IMR-90 (cell line): Measurements from ENCODE around the gene SRP9. TPM values are rescaled to one million over a fixed set of nuclear protein-coding genes. Genes with fewer than 3 reads are reported as not detected.

Experiments used
- ATAC-seq: fragments of 200-7000 bp; cut with Tn5 transposase; 2 replicates; pipeline ENCODE4 v1.9.1; 2020; ENCODE audit warnings: low read depth, mild to moderate bottlenecking, moderate library complexity
- BruUV-seq: library from RNA; stranded (reverse); fragments of 400-500 nt; replicated peaks from 2 replicates; lab custom pipeline; 2021; lab: Mats Ljungman, UMichigan
- CTCF ChIA-PET: fragments of 300-600 bp; formaldehyde crosslinking; extraction: SDS; loops from one replicate; lab custom pipeline; 2021; ENCODE audit warnings: antibody characterized with exemption; lab: Yijun Ruan, JAX
- POLR2A ChIA-PET: fragments of 300-600 bp; sonication (Branson Sonifier 250); formaldehyde crosslinking; loops from one replicate; lab custom pipeline; 2022; ENCODE audit warnings: antibody characterized with exemption; ENCODE audit not compliant: unreplicated experiment; lab: Charles Lee
- DNase-seq: peaks from one replicate; pipeline ENCODE4 v3.0.0; 2013
- H2AFZ ChIP-seq: replicated peaks from 2 replicates; pipeline ENCODE3; 2013; ENCODE audit warnings: low read length, mild to moderate bottlenecking; ENCODE audit not compliant: poor library complexity
- H2AK5ac ChIP-seq: 2 replicates; pipeline ENCODE4 v1.6.1; 2013; ENCODE audit warnings: low read depth, low read length, inconsistent platforms
- H2AK9ac ChIP-seq: replicated peaks from 2 replicates; pipeline ENCODE3; 2013; ENCODE audit warnings: mild to moderate bottlenecking, low read depth, low read length, moderate library complexity; ENCODE audit not compliant: poor library complexity
- H2BK120ac ChIP-seq: 2 replicates; pipeline ENCODE4 v1.6.1; 2013; ENCODE audit warnings: low read depth, low read length, inconsistent platforms
- H2BK15ac ChIP-seq: 3 replicates; pipeline ENCODE4 v1.6.1; 2013; ENCODE audit warnings: low read depth, low read length, inconsistent platforms
- H2BK20ac ChIP-seq: 2 replicates; pipeline ENCODE4 v1.6.1; 2013; ENCODE audit warnings: low read depth, mild to moderate bottlenecking, inconsistent platforms, low read length, moderate library complexity
- H2BK5ac ChIP-seq: 2 replicates; pipeline ENCODE4 v1.6.1; 2013; ENCODE audit warnings: mild to moderate bottlenecking, low read depth, low read length, inconsistent platforms; ENCODE audit not compliant: poor library complexity, severe bottlenecking
- H3K14ac ChIP-seq: replicated peaks from 2 replicates; pipeline ENCODE4 v1.6.1; 2013; ENCODE audit warnings: low read depth, low read length, inconsistent platforms
- H3K18ac ChIP-seq: 2 replicates; pipeline ENCODE4 v1.6.1; 2013; ENCODE audit warnings: low read depth, low read length, control low read depth
- H3K23ac ChIP-seq: 2 replicates; pipeline ENCODE4 v1.6.1; 2013; ENCODE audit warnings: low read depth, low read length, inconsistent platforms
- H3K27ac ChIP-seq: 2 replicates; pipeline ENCODE4 v1.5.1; 2013; ENCODE audit warnings: mild to moderate bottlenecking, control low read depth, low read length; ENCODE audit not compliant: insufficient read depth
- H3K27me3 ChIP-seq: 2 replicates; pipeline ENCODE4 v1.6.1; 2013; ENCODE audit warnings: low read length; ENCODE audit not compliant: control insufficient read depth, insufficient read depth
- H3K36me3 ChIP-seq: 2 replicates; pipeline ENCODE4 v1.6.1; 2013; ENCODE audit warnings: low read length, mixed read lengths; ENCODE audit not compliant: control insufficient read depth, insufficient read depth
- H3K4ac ChIP-seq: 2 replicates; pipeline ENCODE4 v1.6.1; 2013; ENCODE audit warnings: low read depth, low read length, inconsistent platforms
- H3K4me1 ChIP-seq: 2 replicates; pipeline ENCODE4 v1.6.1; 2013; ENCODE audit warnings: low read length, mixed read lengths; ENCODE audit not compliant: control insufficient read depth, insufficient read depth
- H3K4me2 ChIP-seq: 2 replicates; pipeline ENCODE4 v1.6.1; 2013; ENCODE audit warnings: low read depth, mild to moderate bottlenecking, control low read depth, low read length, moderate library complexity
- H3K4me3 ChIP-seq: 2 replicates; pipeline ENCODE4 v1.5.1; 2013; ENCODE audit warnings: low read depth, mild to moderate bottlenecking, control low read depth, low read length, moderate library complexity; ENCODE audit not compliant: insufficient read depth
- H3K56ac ChIP-seq: 2 replicates; pipeline ENCODE4 v1.6.1; 2013; ENCODE audit warnings: low read length, inconsistent platforms; ENCODE audit not compliant: insufficient read depth; ENCODE audit errors: extremely low read depth
- H3K79me1 ChIP-seq, 2 experiments: 2 replicates each; pipeline ENCODE4 v1.6.1; 2013; ENCODE audit warnings: low read length in 2 of 2, inconsistent platforms in 1 of 2, low read depth in 1 of 2
- H3K9ac ChIP-seq: 2 replicates; pipeline ENCODE4 v1.6.1; 2013; ENCODE audit warnings: low read depth, low read length, control low read depth
- H3K9me1 ChIP-seq: 2 replicates; pipeline ENCODE4 v1.6.1; 2013; ENCODE audit warnings: low read length, inconsistent platforms; ENCODE audit not compliant: insufficient read depth
- H3K9me3 ChIP-seq: 2 replicates; pipeline ENCODE4 v1.6.1; 2013; ENCODE audit warnings: low read length; ENCODE audit not compliant: control insufficient read depth, insufficient read depth
- H4K20me1 ChIP-seq: 2 replicates; pipeline ENCODE4 v1.6.1; 2013; ENCODE audit warnings: low read length, inconsistent platforms; ENCODE audit not compliant: insufficient read depth
- H4K5ac ChIP-seq: 2 replicates; pipeline ENCODE4 v1.6.1; 2013; ENCODE audit warnings: mild to moderate bottlenecking, low read depth, low read length, control low read depth
- H4K8ac ChIP-seq, 2 experiments: 2 replicates each; pipeline ENCODE4 v1.6.1; 2013; ENCODE audit warnings: low read depth in 2 of 2, low read length in 2 of 2, control low read depth in 1 of 2, inconsistent platforms in 1 of 2
- H4K91ac ChIP-seq: 2 replicates; pipeline ENCODE4 v1.6.1; 2013; ENCODE audit warnings: low read depth, low read length, inconsistent platforms; ENCODE audit not compliant: insufficient read depth
- BHLHE40 ChIP-seq: fragments of 150-350 bp; IDR thresholded peaks from 2 replicates; pipeline ENCODE4 v1.6.1; 2016; ENCODE audit warnings: mild to moderate bottlenecking, low read depth, low read length
- CEBPB ChIP-seq: IDR thresholded peaks from 2 replicates; pipeline ENCODE4 v1.6.1; 2012; ENCODE audit warnings: low read depth, low read length, improper control_type of control experiment
- CHD1 ChIP-seq: IDR thresholded peaks from 2 replicates; pipeline ENCODE4 v1.6.1; 2012; ENCODE audit warnings: low read depth, low read length, improper control_type of control experiment
- CTCF ChIP-seq: conservative IDR thresholded peaks from 2 replicates; pipeline ENCODE4 v1.5.1; 2012; ENCODE audit warnings: mild to moderate bottlenecking, low read depth, low read length, improper control_type of control experiment
- ELK1 ChIP-seq: fragments of 150-350 bp; IDR thresholded peaks from 2 replicates; pipeline ENCODE4 v1.6.1; 2016; ENCODE audit warnings: low read depth, mild to moderate bottlenecking, low read length, moderate library complexity, borderline replicate concordance
- FOS ChIP-seq: fragments of 150-350 bp; IDR thresholded peaks from 2 replicates; pipeline ENCODE4 v1.6.1; 2016; ENCODE audit warnings: low read depth, low read length
- MAFK ChIP-seq: IDR thresholded peaks from 2 replicates; pipeline ENCODE4 v1.6.1; 2012; ENCODE audit warnings: low read depth, low read length, improper control_type of control experiment
- MXI1 ChIP-seq: IDR thresholded peaks from 2 replicates; pipeline ENCODE4 v1.6.1; 2012; ENCODE audit warnings: low read depth, mild to moderate bottlenecking, low read length, moderate library complexity, borderline replicate concordance
- NFE2L2 ChIP-seq: fragments of 150-350 bp; IDR thresholded peaks from 2 replicates; pipeline ENCODE4 v1.6.1; 2016; ENCODE audit warnings: low read depth, mild to moderate bottlenecking, low read length
- POLR2A ChIP-seq: IDR thresholded peaks from 2 replicates; pipeline ENCODE4 v1.6.1; 2012; ENCODE audit warnings: mild to moderate bottlenecking, low read depth, low read length
- RFX5 ChIP-seq: IDR thresholded peaks from 2 replicates; pipeline ENCODE4 v1.8.0; 2012; ENCODE audit warnings: low read depth, mild to moderate bottlenecking, low read length, moderate library complexity
- SMC3 ChIP-seq: fragments of 150-350 bp; IDR thresholded peaks from 2 replicates; pipeline ENCODE4 v1.6.1; 2016; ENCODE audit warnings: low read depth, mild to moderate bottlenecking, antibody characterized with exemption, low read length, moderate library complexity
- USF2 ChIP-seq: fragments of 150-350 bp; IDR thresholded peaks from 2 replicates; pipeline ENCODE4 v1.6.1; 2017; ENCODE audit warnings: mild to moderate bottlenecking, antibody characterized with exemption, low read length, low read depth
- WGBS, 2 experiments: methylation state at CpG; one replicate each; pipeline versions ENCODE4 v1.1.5 to v1.1.7; 2013; ENCODE audit warnings: missing lambda C conversion rate in 2 of 2; ENCODE audit not compliant: insufficient read length in 1 of 2; ENCODE audit errors: extremely low coverage in 2 of 2; 5-methylcytosine and 5-hydroxymethylcytosine counted together
- dilution Hi-C: fragments of 300-500 bp; cut with HindIII; formaldehyde crosslinking; loops from one replicate; pipeline ENCODE4 v1.14.3; 2018; ENCODE audit warnings: low sequenced_read_pairs; ENCODE audit not compliant: unreplicated experiment
- in situ Hi-C: fragments of 300-500 bp; cut with MboI; formaldehyde crosslinking; loops from 3 replicates; pipeline ENCODE4 v1.14.3; 2019; ENCODE audit warnings: low sequenced_read_pairs, inconsistent platforms, mixed read lengths
- intact Hi-C: fragments of 100-400 bp; cut with micrococcal nuclease; formaldehyde crosslinking; loops from 2 replicates; pipeline ENCODE4 v1.10.0; 2022
- polyA plus RNA-seq, 3 experiments: library from polyadenylated mRNA; depleted of rRNA; stranded (reverse); fragments of >200 nt; gene quantifications; 2 replicates each; pipeline ENCODE4 v1.2.3, GENCODE V29; 2012; ENCODE audit warnings: low replicate concordance in 1 of 3
- total RNA-seq: library from RNA; depleted of rRNA; stranded (reverse); fragments of >200 nt; gene quantifications from 2 replicates; pipeline ENCODE4 v1.2.3, GENCODE V29; 2012

The SRP9 gene
- total and polyA plus RNA-seq, 2 of the 4 experiments (the other 2 are of a cell fraction), result 230 to 295 TPM

DNA sequence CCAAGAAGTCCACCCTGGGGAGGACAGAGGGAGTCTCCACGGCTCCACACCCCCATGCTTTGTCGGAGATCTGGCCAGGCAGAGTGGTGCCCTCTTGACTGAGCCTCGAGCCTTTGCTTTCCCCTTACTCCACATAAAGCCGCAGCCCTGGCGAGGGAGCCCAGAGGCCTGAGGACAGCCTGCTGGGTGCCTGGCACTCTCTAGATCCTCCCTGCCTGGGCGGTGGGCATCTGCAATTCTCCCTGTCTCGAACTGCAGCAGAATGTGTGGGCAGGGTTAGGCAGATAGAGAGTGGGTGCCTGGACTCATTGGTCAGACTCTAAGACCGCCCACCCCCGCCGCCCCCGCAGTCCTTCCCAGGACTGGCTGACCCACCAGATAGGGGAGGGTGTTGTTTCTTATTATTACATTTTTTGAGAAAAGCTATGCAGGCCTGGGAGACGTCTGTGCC is 46.2 kb downstream of the SRP9 start:
- ATAC-seq, result no peak
- intact Hi-C loops, result no loop called here
- BruUV-seq, result no TSS peak

More for the DNA sequence above, 46.2 kb downstream of the SRP9 start:
- 0 out of 4 replicates have a peak, but pooled peaks cover 3 to 5% of the 10 kb centered on the region in 2 experiments for H3K79me1 ChIP-seq
- H3K9ac ChIP-seq, result no peak overlapping the region
- no peak overlapping the region for H2AFZ ChIP-seq
- H4K5ac ChIP-seq, result no peak overlapping the region
- in situ Hi-C loops, result no loop called here
- ChIA-PET CTCF (no interaction called here), POLR2A (no interaction called here)
- H4K91ac ChIP-seq, result no peak overlapping the region
- TF ChIP-seq NFE2L2, result no peak
- no peak for TF ChIP-seq POLR2A
- TF ChIP-seq BHLHE40, result no peak
- no peak for TF ChIP-seq USF2
- no peak for TF ChIP-seq MAFK
- TF ChIP-seq CTCF, result no peak
- TF ChIP-seq MXI1, result no peak
- TF ChIP-seq CEBPB, result no peak
- no peak for TF ChIP-seq CHD1
- no peak for TF ChIP-seq FOS
- TF ChIP-seq RFX5, result no peak
- no peak for TF ChIP-seq ELK1
- TF ChIP-seq SMC3, result no peak
- no peak overlapping the region for H3K14ac ChIP-seq
- H3K27ac ChIP-seq, result no peak overlapping the region
- H3K9me1 ChIP-seq, result no peaks in the 10 kb centered on the region
- no peak overlapping the region for H3K18ac ChIP-seq
- no peak overlapping the region for H4K8ac ChIP-seq
- no peak overlapping the region for H2AK5ac ChIP-seq
- no peak overlapping the region for H3K23ac ChIP-seq
- H3K56ac ChIP-seq, result no peak overlapping the region
- no peak overlapping the region for H2BK20ac ChIP-seq
- H3K9me3 ChIP-seq, result no peaks in the 10 kb centered on the region
- H4K20me1 ChIP-seq, result no peaks in the 10 kb centered on the region; the same call in 1 of the 2 replicates
- H3K4me3 ChIP-seq, result no peak overlapping the region
- no peaks in the 10 kb centered on the region for H3K27me3 ChIP-seq
- no peak overlapping the region for H2BK15ac ChIP-seq
- dilution Hi-C loops, result no loop called here
- H3K4ac ChIP-seq, result no peak overlapping the region
- H3K4me2 ChIP-seq, result no peak overlapping the region
- H3K36me3 ChIP-seq, result no peaks in the 10 kb centered on the region; the same call in 1 of the 2 replicates
- no peak for DNase-seq
- no peak overlapping the region for H2BK120ac ChIP-seq
- no peak overlapping the region for H2AK9ac ChIP-seq
- no peak overlapping the region for H2BK5ac ChIP-seq
- no CpG with 5 or more reads among the region's 12 CpGs for WGBS, 2 experiments
- peaks cover 2% of the 10 kb centered on the region; the same call in 1 of the 2 replicates for H3K4me1 ChIP-seq
